ENCODE results near the gene MAST4.

DNA sequence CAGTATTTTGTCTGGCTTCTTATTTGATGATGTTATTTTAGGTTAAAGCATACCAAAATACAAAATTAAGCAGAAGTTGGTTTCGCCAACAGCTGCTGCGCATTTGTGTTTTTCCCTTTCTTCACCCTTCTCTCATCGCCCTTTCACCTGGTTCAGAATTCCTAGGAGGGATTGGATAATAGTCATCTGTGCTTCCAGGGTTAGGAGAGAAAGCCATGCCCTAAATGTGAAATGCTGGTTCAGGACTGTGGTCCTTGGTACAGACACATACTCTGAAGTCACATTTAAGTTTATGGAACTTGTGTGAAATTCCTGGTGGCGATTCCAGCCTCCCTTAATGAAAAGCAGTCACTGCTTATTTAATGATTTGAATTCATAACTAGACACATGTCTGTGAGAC is 7.7 kb downstream of the MAST4 start:
- TF ChIP-seq, protein P1, sequence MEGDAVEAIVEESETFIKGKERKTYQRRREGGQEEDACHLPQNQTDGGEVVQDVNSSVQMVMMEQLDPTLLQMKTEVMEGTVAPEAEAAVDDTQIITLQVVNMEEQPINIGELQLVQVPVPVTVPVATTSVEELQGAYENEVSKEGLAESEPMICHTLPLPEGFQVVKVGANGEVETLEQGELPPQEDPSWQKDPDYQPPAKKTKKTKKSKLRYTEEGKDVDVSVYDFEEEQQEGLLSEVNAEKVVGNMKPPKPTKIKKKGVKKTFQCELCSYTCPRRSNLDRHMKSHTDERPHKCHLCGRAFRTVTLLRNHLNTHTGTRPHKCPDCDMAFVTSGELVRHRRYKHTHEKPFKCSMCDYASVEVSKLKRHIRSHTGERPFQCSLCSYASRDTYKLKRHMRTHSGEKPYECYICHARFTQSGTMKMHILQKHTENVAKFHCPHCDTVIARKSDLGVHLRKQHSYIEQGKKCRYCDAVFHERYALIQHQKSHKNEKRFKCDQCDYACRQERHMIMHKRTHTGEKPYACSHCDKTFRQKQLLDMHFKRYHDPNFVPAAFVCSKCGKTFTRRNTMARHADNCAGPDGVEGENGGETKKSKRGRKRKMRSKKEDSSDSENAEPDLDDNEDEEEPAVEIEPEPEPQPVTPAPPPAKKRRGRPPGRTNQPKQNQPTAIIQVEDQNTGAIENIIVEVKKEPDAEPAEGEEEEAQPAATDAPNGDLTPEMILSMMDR (IDR thresholded peaks at IDR 0.05) = no peak
- TF ChIP-seq EZH2phosphoT487 (IDR thresholded peaks at IDR 0.05) = no peak
- no peak for TF ChIP-seq EZH2 (IDR thresholded peaks at IDR 0.05)

All from neural progenitor cell (in vitro differentiated cells).